Measurements from ENCODE around the gene GUCA1C.

GUCA1C gene

GRCh38 chr3:108891833-108892232 is 61.8 kb downstream of the GUCA1C start:
- TF ChIP-seq ZFP30 (CRISPR knock-in tag; IDR thresholded peaks at IDR 0.05) (no peak), ZFP3 (CRISPR knock-in tag; IDR thresholded peaks at IDR 0.05) (no peak), TSHZ2 (CRISPR knock-in tag; IDR thresholded peaks at IDR 0.05) (no peak), PATZ1 (CRISPR knock-in tag; IDR thresholded peaks at IDR 0.05; ENCODE audit: borderline replicate concordance) (no peak), ISL1 (CRISPR knock-in tag; IDR thresholded peaks at IDR 0.05) (no peak), OSR1 (CRISPR knock-in tag; IDR thresholded peaks at IDR 0.05) (no peak), CSDC2 (CRISPR knock-in tag; IDR thresholded peaks at IDR 0.05) (no peak), ZC3H10 (CRISPR knock-in tag; IDR thresholded peaks at IDR 0.05) (no peak), TCF4 (CRISPR knock-in tag; IDR thresholded peaks at IDR 0.05; ENCODE audit: borderline replicate concordance) (no peak), ZNF8 (CRISPR knock-in tag; IDR thresholded peaks at IDR 0.05) (no peak), ESRRG (CRISPR knock-in tag; IDR thresholded peaks at IDR 0.05) (no peak), RARB (CRISPR knock-in tag; IDR thresholded peaks at IDR 0.05) (no peak), TOX (CRISPR knock-in tag; IDR thresholded peaks at IDR 0.05; ENCODE audit: borderline replicate concordance) (no peak), GLIS3 (CRISPR knock-in tag; IDR thresholded peaks at IDR 0.05) (no peak), BACH2 (CRISPR knock-in tag; IDR thresholded peaks at IDR 0.05; ENCODE audit: borderline replicate concordance) (no peak), SNAI2 (CRISPR knock-in tag; IDR thresholded peaks at IDR 0.05) (no peak), POU6F1 (CRISPR knock-in tag; IDR thresholded peaks at IDR 0.05; ENCODE audit: borderline replicate concordance, low read depth) (no peak)
- ATAC-seq, result no peak

GRCh38 chr3:108887777-108888176 is 65.9 kb downstream of the GUCA1C start:
- no peak for ATAC-seq
- TF ChIP-seq PATZ1 (CRISPR knock-in tag; IDR thresholded peaks at IDR 0.05; ENCODE audit: borderline replicate concordance) (no peak), CSDC2 (CRISPR knock-in tag; IDR thresholded peaks at IDR 0.05) (no peak), ZNF8 (CRISPR knock-in tag; IDR thresholded peaks at IDR 0.05) (no peak), ZNF565 (CRISPR knock-in tag; conservative IDR thresholded peaks at IDR 0.05; ENCODE audit: low read depth) (no peak), TCF4 (CRISPR knock-in tag; IDR thresholded peaks at IDR 0.05; ENCODE audit: borderline replicate concordance) (no peak), PPARA (CRISPR knock-in tag; IDR thresholded peaks at IDR 0.05; ENCODE audit: borderline replicate concordance) (no peak), GLIS3 (CRISPR knock-in tag; IDR thresholded peaks at IDR 0.05) (no peak), BACH2 (CRISPR knock-in tag; IDR thresholded peaks at IDR 0.05; ENCODE audit: borderline replicate concordance) (no peak), ARNTL (CRISPR knock-in tag; IDR thresholded peaks at IDR 0.05; ENCODE audit: borderline replicate concordance, low read depth) (no peak), ZC3H10 (CRISPR knock-in tag; IDR thresholded peaks at IDR 0.05) (no peak), ESRRG (CRISPR knock-in tag; IDR thresholded peaks at IDR 0.05) (no peak), OSR1 (CRISPR knock-in tag; IDR thresholded peaks at IDR 0.05) (no peak), TOX (CRISPR knock-in tag; IDR thresholded peaks at IDR 0.05; ENCODE audit: borderline replicate concordance) (no peak), ZFP30 (CRISPR knock-in tag; IDR thresholded peaks at IDR 0.05) (no peak), TSHZ2 (CRISPR knock-in tag; IDR thresholded peaks at IDR 0.05) (no peak)
